T-helper 2 cell (primary cell): ENCODE data around the gene DNAJB4.
A peak's percentile ranks its signal among the peaks of the same experiment; 100 is the strongest.
"Not testable (repeated sequence)": the region's sequence is repeated elsewhere in the genome, so short reads cannot be mapped to it uniquely, and the experiment has no call there.

Source experiments
- DNase-seq, 5 experiments: peaks; one replicate each; pipeline versions ENCODE4 v3.0.0 to v3.0.0-alpha.2; 2012 to 2022

DNAJB4 gene

DNA sequence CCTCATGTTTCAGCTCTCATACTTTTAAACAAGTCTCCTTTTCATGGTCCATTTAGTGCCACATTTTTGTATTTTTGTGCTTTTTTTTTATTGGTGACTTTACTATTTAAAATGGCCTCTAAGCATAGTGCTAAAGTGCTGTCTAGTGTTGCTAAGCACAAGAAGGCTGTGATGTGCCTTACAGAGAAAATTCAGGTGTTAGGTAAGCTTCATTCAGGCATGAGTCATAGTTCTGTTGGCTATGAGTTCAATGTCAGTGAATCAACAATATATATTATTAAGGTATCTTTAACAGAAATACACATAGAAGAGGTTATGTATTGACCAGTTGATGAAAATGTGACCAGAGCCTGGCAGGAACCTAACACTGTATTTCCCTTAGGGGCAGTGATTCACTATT, 13.1 kb upstream of the DNAJB4 start:
- DNase-seq = no peak

DNA sequence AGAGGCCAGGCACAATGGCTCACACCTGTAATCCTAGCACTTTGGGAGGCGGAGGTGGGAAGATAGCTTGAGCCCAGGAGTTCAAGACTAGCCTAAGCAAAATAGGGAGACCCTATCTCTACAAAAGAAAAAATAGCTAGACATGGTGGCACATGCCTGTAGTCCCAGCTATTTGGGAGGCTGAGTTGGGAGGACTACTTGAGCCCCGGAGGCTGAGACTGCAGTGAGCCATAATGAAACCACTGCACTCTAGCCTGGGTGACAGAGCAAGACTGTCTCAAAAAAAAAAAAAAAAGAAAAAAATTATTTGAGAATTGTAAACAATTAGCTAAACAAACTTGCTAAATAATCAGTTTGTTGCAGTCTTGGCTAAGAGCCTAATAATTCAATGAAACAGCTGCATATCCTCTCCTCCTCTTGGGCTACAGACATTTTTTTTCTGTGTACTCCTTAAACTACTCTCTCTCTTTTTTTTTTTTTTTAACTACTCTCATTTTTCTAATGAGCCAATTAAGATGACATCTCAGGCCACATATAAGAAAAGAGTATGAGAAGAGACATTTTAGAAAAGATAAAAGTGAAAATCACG, 10.5 kb upstream of the DNAJB4 start:
- DNase-seq = no peak

DNA sequence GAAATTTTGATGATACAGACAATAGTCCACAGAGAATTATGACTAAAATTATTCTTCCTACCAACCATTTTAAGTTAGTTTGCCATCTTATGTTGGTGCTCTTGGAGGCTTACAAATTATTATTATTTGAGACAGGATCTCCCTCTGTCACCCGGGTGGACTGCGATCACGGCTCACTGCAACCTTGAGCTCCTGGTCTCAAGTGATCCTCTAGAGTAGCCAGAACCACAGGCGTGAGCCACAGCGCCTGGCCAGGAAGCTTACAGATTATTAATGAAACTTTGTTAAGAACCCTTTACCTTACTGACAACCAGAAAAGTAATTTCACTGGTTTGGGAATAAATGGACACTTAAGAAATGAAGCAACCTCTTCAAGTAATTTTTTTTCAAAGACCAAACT, 8.0 kb upstream of the DNAJB4 start:
- no peak for DNase-seq

DNA sequence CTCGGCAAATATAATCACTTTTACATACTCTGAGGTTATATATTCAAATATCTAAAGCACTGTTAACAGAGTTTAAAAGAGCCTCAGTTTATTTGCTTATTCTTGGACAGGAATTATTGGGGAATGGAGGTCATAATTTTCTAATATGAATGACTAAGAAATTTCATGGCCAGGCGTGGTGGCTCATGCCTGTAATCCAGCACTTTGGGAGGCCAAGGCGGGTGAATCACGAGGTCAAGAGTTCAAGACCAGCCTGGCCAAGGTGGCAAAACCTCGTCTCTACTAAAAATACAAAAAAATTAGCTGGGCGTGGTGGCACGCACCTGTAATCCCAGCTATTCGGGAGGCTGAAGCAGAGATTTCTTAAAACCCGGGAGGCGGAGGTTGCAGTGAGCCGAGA, 4.2 kb upstream of the DNAJB4 start:
- not testable (repeated sequence) for DNase-seq

DNA sequence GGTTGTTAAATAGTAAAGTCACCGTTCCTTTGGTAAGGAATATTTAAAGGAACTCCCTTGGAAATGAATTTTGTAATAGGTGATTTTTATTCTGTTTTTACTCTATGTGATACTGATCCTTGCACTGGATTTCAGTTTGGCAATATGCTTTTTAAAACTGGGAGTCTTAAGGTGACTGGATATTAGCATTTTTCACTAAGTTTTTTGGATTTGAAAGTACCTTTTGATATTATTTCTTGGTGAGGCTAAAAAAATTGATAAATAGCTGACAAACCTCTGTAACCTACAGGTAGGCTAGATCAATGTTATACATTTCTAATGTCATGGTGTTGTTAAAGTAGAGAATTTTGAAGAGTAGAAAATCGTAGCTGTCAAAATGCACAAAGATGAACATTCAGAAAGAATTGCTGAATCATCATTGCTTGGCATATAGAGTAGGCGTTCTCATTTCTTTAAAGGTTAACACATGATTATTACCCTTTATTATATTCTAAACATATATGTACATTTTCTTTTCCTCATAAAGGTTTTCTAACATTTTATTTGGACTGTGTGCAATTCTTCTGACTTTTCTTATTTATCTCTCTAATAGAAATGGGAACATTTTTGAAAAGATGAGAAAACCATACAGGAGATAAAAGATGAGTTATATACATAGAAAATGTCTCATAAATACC, 1.5 kb upstream of the DNAJB4 start:
- DNase-seq = peak in 1 of 5 experiments; percentile 13

DNA sequence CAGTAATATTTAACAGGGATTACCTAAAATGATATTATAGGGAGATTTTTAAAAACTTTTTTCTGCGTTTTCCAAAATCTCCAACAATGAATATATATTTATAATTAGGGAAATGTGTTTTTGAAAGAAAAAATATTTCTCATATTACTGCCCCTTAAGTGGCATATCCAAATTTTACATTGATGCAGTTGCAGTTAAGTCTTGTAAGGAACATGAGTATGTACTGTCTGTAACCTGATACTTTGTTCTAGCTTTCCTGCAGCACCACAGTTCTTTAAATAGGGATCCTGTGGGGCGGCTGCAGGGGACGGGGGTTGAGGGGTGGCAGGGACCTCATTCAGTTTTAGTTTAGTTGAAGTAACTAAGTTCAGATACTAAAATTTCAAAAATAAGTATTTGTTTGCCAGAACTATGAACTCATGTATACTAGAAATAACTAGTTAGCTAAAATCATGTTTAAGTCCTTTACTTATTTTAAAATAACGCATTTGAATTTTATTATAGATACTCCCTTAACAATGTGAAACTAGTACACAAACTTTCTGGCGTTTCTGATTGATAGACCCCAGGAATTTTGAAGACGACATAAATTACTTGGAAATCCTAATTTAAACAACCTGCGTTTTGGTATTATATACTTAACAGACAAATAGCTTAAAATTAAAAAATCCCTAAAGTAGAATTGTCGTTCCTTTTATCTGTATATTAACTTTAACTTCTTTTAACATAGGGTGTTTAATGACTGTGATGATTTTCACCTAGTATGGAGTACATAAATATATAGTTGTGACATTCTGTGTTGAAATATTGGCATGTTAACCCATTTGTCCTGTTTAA, 639 bp upstream of the DNAJB4 start:
- peak in 4 of 5 experiments; percentile 19 to 79 (median 37) for DNase-seq

DNA sequence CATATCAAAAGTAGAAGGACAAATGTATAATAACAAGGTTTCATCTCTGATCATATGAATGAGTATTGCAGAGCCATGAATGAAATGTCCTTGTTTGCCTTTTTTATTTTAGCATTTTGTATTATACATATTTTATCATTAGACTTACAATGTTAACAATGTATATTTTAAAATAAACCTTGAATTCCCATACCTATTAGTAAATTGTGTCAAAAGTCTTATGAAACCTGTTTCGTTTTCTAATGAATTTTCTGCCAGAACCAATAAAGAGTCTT, 646 bp downstream of the DNAJB4 start:
- DNase-seq = no peak

DNA sequence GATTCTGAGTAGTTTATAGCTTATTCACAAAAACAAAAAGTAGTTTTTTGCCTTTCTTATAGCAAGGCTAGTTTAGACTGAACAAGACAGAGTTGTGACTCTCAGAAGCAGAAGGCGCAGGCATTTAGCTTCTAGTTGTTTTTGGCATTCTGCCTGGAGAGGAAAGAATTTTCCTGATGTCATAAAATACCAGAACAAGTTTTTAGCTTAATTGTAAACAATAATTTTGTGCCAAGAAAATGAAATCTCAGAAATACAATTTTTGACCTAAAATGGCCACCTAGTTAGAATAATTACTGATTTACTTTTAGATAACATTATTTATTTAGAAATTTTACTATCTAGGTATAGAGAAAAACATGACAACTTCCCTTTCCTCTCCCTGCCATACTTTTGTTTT, 1.0 kb downstream of the DNAJB4 start:
- DNase-seq = peak in 2 of 5 experiments; percentile 7 to 10

DNA sequence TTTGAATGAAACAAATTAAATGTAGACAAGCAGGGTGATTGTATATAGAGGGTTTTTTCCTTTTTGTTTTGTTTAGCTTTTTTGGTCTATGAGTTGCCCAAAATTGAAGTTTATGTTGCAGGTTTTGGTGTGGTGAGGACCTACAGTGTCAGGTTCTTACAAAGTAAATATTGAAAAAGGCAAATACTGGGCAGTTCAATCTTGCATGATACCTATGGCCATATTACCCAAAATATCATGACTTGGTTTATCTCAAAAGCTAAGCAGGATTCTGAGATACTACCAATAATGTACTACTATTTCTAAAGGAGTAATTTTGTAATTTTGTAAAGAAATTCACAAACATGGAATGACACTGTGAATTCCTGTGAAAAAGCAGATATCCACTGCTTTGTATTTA, 1.8 kb downstream of the DNAJB4 start:
- DNase-seq = no peak

DNA sequence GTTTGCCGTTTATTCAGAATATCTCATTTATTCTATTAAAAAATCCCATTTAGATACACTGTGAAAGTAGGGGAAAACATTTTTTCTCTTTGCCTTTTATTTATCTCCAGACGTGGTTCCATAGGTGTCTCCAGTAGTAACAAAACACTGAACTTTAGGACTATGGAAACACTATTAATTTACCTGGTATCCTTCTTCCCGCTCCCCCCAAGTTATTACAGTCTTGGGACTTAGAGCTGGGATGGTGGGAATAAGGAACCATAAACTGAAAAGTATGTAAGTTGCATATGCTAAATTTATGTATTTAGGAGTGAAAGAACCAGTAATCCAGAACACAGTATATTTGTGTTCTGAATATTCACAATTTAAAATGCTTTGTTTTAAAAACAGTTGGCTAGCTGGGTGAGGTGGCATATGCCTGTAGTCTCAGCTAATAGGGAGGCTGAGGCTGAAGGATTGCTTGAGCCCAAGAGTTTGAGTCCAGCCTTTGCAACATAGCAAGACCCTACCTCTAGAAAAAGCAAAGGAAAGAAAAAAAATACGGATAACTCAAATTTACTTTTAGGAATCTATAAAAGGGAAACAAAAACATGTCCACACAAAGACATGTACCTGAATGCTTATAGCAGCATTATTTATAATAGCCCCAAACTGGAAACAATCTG, 3.1 kb downstream of the DNAJB4 start:
- DNase-seq = no peak

DNA sequence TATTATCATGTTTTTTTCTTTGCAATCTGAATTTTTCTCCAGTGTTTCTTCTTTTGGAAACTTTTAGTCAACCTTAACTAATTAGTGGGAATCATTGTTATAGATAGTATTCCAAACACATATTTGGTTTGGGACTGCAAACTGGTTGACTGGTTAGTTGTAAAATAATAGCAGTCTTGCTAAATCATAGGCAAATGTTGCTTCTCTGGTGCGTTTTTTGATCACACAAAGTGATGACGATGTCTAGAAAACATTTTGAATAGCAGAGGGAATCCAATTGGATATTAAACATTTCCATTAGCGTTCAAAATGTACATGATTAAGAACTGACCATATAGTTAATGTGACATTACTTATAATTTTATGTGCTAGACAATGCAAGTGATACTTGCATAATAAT, 4.5 kb downstream of the DNAJB4 start:
- no peak for DNase-seq

DNA sequence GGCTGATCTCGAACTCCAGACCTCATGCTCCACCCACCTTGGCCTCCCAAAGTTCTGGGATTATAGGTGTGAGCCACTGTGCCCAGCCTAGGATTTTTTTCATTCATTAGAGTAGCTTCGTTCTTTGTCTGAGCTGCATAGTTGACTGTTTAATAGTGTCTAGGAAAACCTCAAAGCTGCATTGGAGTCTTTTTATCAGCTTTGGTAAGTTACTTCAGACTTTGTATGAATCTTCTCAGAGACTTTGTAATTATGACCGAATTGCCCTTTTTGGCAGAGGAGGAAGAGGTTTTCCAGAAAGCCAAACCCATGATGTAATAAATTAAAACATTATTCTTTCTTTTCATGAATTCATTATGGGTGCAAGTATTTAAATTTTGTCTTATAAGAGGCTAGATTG, 5.1 kb downstream of the DNAJB4 start:
- DNase-seq = no peak

DNA sequence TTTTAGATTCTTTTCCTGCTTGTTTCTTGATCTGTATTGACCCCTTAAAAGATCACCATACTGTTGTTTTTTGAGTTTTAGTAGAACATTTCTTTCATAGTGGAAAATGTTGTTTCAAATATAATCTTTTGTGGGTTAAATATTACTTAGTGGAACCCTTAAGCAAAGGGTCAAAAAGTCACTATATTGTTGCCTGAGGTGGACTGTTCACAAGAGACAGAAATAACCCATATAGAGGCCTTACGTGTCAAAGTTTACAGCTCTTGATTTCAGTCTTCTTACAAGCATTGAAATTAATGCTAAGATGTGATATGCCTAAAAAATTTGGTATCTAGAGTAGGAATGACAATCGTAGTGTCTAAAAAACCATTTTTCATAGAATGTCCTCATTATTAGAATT, 6.3 kb downstream of the DNAJB4 start:
- DNase-seq = no peak

DNA sequence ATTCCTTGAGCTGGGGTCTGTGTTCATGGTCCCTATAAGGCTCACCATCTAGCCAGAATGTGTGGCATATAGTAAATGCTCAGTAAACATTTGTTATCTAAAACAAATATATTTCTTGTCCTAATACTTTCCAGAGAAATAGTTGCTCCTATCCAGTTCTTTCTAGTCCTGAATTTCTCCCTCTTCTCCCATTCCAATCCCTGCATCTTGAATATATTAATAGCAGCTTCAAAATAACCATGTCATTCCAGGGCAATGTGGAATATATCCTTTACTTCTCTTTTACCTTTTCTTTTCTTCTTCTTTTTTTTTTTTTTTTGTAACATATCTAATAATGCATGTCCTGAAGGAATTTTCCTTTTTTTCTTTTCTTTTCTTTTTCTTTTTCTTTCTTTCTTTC, 10.4 kb downstream of the DNAJB4 start:
- DNase-seq = no peak

DNA sequence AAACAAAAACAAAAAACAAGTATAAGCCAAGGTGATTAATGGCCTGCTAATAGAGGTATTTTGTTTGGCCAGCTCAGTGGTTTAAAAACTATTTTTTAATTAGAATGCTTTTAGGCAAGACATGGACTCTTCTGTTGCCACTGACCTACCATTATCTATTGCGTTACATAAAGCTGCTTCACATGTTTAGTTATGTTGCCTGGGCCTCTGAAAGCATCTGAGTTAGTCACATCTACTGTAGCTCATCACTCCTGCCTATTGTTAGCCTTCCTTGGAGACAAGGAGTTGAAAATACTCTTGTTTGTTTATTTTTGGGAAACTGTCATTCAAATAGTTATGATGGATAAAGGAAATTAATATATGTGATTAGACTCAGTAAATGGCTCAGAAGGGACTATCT, 14.3 kb downstream of the DNAJB4 start:
- DNase-seq = no peak

DNA sequence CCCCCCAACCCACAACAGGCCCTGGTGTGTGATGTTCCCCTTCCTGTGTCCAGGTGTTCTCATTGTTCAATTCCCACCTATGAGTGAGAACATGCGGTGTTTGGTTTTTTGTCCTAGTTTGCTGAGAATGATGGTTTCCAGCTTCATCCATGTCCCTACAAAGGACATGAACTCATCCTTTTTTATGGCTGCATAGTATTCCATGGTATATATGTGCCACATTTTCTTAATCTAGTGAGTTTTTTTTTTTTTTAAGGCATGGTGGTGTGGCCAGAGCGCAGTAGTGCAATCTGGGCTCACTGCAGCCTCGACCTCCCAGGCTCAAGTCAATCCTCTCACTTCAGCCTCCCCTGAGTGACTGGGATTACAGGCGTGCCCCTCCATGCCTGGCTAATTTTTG, 16.4 kb downstream of the DNAJB4 start:
- DNase-seq = not testable (repeated sequence)

DNA sequence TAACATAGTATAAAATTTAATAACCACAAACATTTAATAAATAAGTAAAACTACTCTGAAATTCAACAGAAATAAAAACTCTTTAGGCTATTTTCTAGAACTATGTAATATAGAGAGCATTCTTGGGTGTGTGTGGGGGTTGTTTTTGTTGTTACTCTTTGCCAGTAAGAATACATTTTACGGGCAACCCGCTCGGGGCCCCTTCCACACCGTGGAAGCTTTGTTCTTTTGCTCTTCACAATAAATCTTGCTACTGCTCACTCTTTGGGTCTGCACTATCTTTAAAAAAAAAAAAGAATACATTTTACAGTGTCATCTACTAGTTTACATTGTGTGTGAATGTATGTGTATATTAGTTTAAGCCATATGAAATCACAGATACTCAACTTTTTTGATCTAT, 25.1 kb downstream of the DNAJB4 start:
- DNase-seq = no peak

DNA sequence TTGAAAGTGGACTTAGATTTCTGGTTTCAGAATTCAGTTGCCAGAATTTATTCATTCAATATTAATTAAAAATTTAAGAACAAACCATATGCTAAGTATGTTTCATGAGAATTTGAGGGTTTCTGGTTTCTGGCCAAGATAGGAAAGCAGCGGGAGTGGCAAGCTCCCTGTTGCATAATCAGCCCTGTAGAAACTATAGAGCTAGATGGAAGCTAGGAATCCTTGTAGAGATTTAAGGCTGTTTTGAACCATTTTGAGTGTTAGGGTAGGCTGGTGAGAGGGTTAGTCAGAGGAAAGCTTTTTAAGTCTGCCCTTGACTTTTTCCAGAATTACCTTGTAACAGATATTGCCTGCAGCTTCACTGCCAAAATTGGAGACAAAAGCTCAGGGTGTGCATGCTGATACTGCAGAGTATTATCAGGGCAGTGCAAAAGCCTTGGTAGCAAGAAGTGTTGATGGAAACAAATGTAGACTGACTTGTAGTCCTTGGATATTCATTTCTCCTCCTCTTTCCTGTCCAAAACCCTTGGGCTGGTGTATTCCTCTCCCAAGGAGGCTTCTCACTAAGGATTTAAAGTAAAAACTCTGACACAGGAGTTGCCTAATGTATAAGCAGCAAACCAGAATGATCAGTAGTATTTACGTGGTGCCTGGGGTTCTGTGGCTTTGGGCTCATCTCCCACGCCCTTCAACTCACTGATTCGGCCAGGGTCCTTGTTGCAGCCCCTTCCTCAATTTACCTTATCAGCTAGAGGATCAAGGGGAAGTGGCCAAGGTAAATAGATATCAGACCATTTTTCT, 28.5 kb downstream of the DNAJB4 start:
- DNase-seq = no peak

DNA sequence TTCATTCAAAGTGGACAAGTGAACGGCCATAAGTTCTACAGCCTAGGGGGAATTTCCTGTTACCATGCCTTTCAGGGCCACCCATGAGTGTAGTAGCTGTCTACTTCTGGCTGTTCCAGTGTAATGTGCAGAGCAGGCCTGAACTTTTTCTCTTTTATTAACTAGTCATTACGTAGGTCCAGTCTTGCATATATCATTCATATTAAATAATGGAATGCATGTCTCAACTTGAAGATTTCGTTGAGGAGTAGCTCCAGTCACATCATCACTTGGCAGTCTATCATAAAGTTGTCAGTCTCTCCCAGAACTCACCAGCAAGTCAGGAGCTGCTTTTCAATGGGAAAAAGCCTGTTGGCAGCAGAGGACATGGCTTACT, 29.0 kb downstream of the DNAJB4 start:
- DNase-seq = no peak

DNA sequence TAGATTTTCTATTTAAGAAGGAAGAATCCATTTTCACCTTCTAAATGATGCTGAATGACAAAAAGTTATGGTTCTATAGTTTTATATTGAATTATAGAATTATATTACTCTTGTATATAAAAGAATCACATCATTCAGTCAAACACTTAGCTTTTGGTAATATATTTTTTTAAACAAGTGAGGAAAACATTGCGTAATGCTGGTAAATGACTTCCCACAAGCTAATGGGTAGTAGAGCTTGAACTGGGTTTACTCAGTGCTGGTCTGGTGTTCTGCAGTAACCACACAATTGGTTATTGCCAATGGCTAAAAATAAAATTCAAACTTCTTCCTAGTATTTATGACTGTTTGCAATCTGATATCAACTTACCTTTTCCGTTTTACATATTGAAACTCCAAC, 30.4 kb downstream of the DNAJB4 start:
- DNase-seq = no peak

DNA sequence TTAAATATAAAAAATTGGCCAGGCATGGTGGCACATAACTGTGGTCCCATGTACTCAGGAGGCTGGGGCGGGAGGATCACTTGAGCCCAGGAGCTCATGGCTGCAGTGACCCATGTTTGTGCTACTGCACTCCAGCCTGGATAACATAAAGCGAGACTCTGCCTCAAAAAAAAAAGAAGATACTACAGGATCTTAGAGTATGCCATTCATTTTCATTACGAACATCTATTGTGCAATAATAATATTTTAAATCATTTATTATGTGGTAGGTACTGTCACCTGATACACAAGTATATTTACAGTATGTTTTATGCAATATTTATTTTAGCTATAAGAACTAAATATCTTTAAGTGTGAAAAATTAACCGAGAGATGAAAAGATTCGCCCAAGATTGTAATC, 31.7 kb downstream of the DNAJB4 start:
- DNase-seq = no peak

DNA sequence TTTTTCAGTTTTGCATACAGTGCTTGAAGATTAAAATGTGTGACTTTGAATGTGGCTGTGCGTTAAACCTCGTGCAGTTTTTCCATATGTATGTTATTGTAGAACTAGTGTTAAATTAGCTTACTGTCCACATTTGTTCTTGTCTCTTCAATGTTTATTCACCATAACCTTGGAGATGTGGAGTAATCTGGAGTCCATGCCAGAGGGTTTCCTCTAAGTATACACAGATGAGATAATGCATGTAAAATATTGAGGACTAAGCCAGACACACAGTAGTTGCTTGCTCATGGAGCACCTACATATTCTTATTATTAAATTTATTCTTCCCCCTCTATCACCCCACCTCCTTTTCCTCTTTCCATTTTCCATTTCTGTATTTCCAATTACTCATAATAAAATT, 33.3 kb downstream of the DNAJB4 start:
- no peak for DNase-seq

DNA sequence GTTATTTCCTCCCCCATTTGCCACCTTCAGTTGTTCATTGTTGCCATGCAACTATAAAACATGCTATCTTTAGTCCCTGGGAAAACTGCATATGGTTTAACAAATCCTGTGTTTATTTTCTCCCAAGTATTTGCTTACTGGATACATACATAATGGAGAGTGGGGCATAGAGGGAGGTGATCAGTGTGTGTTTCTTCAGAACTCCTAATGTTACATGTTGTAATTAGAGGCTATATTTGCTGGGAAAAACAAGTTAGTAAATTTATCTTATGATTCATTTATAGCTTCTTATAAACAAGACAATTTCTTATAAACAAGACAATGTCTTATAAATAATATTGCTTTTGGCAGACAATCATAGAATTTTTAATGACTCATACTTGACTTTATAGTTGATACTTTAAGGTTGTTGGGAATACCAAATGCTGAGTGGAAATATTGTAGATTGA, 33.8 kb downstream of the DNAJB4 start:
- no peak for DNase-seq
